GM06990 (cell line): ENCODE measurements around the gene TADA2B.

Experiments
- DNase-seq: peaks from one replicate; pipeline ENCODE4 v3.0.0-alpha.2; 2011; ENCODE audit not compliant: insufficient read length; ENCODE audit errors: extremely low read depth
- H3K27me3 ChIP-seq: replicated peaks from 2 replicates; pipeline ENCODE4 v1.6.0; 2011; ENCODE audit warnings: low read length; ENCODE audit not compliant: control insufficient read depth, insufficient read depth
- H3K36me3 ChIP-seq: 2 replicates; pipeline ENCODE4 v1.5.1; 2011; ENCODE audit warnings: low read length; ENCODE audit not compliant: control insufficient read depth, insufficient read depth
- H3K4me3 ChIP-seq: replicated peaks from 2 replicates; pipeline ENCODE4 v1.5.1; 2011; ENCODE audit warnings: low read depth, mild to moderate bottlenecking, control low read depth, low read length
- CTCF ChIP-seq: IDR thresholded peaks from 2 replicates; pipeline ENCODE4 v1.5.1; 2011; ENCODE audit warnings: low read length, control low read depth, mild to moderate bottlenecking, inconsistent platforms; ENCODE audit not compliant: insufficient read depth, poor library complexity, severe bottlenecking

The TADA2B gene

GRCh38 chr4:7051905-7052304, 8.7 kb downstream of the TADA2B start:
- Histone ChIP-seq H3K27me3 (no peaks in the 10 kb centered on the region), H3K4me3 (no peak overlapping the region), H3K36me3 (peaks cover 15% of the 10 kb centered on the region)
- no peak for TF ChIP-seq CTCF
- DNase-seq: no peak

- Histone ChIP-seq H3K4me3 (no peak overlapping the region), H3K27me3 (no peaks in the 10 kb centered on the region), H3K36me3 (peaks cover 15% of the 10 kb centered on the region)
- no peak for DNase-seq
- TF ChIP-seq CTCF: no peak
Measured at GRCh38 chr4:7052313-7052712, 9.1 kb downstream of the TADA2B start.

GRCh38 chr4:7052923-7053715, 9.9 kb downstream of the TADA2B start:
- H3K36me3 ChIP-seq: peaks cover 14% of the 10 kb centered on the region
- H3K4me3 ChIP-seq: no peak overlapping the region
- no peak for TF ChIP-seq CTCF
- no peak for DNase-seq
- no peaks in the 10 kb centered on the region for H3K27me3 ChIP-seq

GRCh38 chr4:7054106-7054880, 11.1 kb downstream of the TADA2B start:
- Histone ChIP-seq H3K36me3 (peaks cover 9% of the 10 kb centered on the region), H3K27me3 (no peaks in the 10 kb centered on the region), H3K4me3 (no peak overlapping the region)
- no peak for TF ChIP-seq CTCF
- no peak for DNase-seq

- DNase-seq: no peak
- TF ChIP-seq CTCF: no peak
- Histone ChIP-seq H3K27me3 (no peaks in the 10 kb centered on the region), H3K4me3 (no peak overlapping the region), H3K36me3 (peaks cover 8% of the 10 kb centered on the region)
Measured at GRCh38 chr4:7055111-7055989, 12.2 kb downstream of the TADA2B start.
